ENCODE data around the gene PIK3C3.

GRCh38 chr18:42047721-42048120, 92.7 kb downstream of the PIK3C3 start:
- TF ChIP-seq, protein P1, sequence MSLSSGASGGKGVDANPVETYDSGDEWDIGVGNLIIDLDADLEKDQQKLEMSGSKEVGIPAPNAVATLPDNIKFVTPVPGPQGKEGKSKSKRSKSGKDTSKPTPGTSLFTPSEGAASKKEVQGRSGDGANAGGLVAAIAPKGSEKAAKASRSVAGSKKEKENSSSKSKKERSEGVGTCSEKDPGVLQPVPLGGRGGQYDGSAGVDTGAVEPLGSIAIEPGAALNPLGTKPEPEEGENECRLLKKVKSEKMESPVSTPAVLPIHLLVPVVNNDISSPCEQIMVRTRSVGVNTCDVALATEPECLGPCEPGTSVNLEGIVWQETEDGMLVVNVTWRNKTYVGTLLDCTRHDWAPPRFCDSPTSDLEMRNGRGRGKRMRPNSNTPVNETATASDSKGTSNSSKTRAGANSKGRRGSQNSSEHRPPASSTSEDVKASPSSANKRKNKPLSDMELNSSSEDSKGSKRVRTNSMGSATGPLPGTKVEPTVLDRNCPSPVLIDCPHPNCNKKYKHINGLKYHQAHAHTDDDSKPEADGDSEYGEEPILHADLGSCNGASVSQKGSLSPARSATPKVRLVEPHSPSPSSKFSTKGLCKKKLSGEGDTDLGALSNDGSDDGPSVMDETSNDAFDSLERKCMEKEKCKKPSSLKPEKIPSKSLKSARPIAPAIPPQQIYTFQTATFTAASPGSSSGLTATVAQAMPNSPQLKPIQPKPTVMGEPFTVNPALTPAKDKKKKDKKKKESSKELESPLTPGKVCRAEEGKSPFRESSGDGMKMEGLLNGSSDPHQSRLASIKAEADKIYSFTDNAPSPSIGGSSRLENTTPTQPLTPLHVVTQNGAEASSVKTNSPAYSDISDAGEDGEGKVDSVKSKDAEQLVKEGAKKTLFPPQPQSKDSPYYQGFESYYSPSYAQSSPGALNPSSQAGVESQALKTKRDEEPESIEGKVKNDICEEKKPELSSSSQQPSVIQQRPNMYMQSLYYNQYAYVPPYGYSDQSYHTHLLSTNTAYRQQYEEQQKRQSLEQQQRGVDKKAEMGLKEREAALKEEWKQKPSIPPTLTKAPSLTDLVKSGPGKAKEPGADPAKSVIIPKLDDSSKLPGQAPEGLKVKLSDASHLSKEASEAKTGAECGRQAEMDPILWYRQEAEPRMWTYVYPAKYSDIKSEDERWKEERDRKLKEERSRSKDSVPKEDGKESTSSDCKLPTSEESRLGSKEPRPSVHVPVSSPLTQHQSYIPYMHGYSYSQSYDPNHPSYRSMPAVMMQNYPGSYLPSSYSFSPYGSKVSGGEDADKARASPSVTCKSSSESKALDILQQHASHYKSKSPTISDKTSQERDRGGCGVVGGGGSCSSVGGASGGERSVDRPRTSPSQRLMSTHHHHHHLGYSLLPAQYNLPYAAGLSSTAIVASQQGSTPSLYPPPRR (CRISPR knock-in tag; IDR thresholded peaks at IDR 0.05; ENCODE audit: borderline replicate concordance) = no peak
- TF ChIP-seq, protein P2, sequence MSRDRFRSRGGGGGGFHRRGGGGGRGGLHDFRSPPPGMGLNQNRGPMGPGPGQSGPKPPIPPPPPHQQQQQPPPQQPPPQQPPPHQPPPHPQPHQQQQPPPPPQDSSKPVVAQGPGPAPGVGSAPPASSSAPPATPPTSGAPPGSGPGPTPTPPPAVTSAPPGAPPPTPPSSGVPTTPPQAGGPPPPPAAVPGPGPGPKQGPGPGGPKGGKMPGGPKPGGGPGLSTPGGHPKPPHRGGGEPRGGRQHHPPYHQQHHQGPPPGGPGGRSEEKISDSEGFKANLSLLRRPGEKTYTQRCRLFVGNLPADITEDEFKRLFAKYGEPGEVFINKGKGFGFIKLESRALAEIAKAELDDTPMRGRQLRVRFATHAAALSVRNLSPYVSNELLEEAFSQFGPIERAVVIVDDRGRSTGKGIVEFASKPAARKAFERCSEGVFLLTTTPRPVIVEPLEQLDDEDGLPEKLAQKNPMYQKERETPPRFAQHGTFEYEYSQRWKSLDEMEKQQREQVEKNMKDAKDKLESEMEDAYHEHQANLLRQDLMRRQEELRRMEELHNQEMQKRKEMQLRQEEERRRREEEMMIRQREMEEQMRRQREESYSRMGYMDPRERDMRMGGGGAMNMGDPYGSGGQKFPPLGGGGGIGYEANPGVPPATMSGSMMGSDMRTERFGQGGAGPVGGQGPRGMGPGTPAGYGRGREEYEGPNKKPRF (IDR thresholded peaks at IDR 0.05; ENCODE audit: low read depth, low read length) = no peak
- TF ChIP-seq POLR2A (conservative IDR thresholded peaks at IDR 0.05) (no peak), KDM1A (IDR thresholded peaks at IDR 0.05) (no peak), CTCF (IDR thresholded peaks at IDR 0.05 in 2 of 3, conservative IDR thresholded peaks at IDR 0.05 in 1 of 3; ENCODE audit: insufficient read depth in 2 of 3, low read depth in 1 of 3, low read length in 3 of 3) (no peak), ZNF444 (CRISPR knock-in tag; IDR thresholded peaks at IDR 0.05) (no peak), EP300 (IDR thresholded peaks at IDR 0.05; ENCODE audit: low read length) (no peak), XRCC5 (IDR thresholded peaks at IDR 0.05; ENCODE audit: low read depth, low read length) (no peak), YY1 (IDR thresholded peaks at IDR 0.05; ENCODE audit: borderline replicate concordance in 1 of 3, control insufficient read depth in 1 of 3, extremely low read depth in 1 of 3, insufficient read depth in 3 of 3, insufficient read length in 1 of 3, insufficient replicate concordance in 2 of 3, low read depth in 1 of 3, low read length in 2 of 3) (no peak), ZNF586 (CRISPR knock-in tag; conservative IDR thresholded peaks at IDR 0.05) (no peak), USF1 (CRISPR knock-in tag; IDR thresholded peaks at IDR 0.05) (no peak)
- TF ChIP-seq, protein P3, sequence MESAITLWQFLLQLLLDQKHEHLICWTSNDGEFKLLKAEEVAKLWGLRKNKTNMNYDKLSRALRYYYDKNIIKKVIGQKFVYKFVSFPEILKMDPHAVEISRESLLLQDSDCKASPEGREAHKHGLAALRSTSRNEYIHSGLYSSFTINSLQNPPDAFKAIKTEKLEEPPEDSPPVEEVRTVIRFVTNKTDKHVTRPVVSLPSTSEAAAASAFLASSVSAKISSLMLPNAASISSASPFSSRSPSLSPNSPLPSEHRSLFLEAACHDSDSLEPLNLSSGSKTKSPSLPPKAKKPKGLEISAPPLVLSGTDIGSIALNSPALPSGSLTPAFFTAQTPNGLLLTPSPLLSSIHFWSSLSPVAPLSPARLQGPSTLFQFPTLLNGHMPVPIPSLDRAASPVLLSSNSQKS (CRISPR knock-in tag; IDR thresholded peaks at IDR 0.05) = no peak
